D721Med (cell line): ENCODE measurements around the gene ZFPM1.

Experiments
- DNase-seq: peaks from one replicate; pipeline ENCODE4 v3.0.0; 2011; ENCODE audit warnings: low spot score; ENCODE audit not compliant: insufficient read length
- FAIRE-seq: peaks from 2 replicates; lab custom pipeline; 2011; peaks lifted over from hg19 to GRCh38; lab: Jason Lieb, UNC
- TF ChIP-seq, protein P1 (sequence below): IDR thresholded peaks from 2 replicates; pipeline ENCODE4 v1.5.1; 2012; ENCODE audit warnings: mild to moderate bottlenecking, control low read depth; ENCODE audit not compliant: insufficient read depth; ENCODE audit errors: missing control alignments

Gene ZFPM1

DNA sequence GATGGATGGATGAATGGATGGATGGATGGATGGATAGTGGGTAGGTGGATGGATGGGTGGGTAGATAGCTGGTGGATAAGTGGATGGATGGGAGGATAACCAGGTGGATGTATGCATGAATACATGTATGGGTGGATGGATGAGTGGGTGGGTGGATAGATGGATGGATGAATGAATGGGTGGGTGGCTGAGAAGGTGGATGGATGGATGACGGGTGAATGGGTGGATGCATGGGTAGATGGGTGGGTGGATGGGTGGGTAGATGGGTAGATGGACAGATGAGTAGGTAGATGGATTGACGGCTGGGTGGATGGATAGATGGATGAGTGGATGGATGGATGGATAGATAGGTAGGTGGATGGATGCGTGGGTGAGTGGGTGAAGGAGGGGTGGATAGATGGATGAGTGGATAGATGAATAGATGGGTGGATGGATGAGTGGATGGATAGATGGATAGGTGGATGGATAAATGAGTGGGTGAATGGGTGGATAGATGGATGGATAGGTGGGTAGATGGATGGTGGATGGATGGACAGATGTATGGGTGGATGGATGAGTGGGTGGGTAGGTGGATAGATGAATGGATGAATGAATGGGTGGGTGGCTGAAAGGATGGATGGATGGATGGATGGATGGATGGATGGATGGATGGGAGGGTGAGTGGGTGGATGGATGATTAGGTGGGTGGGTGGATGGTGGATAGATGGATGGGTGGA lies 67.0 kb downstream of the ZFPM1 start:
- DNase-seq (no peak), FAIRE-seq (no peak)

DNA sequence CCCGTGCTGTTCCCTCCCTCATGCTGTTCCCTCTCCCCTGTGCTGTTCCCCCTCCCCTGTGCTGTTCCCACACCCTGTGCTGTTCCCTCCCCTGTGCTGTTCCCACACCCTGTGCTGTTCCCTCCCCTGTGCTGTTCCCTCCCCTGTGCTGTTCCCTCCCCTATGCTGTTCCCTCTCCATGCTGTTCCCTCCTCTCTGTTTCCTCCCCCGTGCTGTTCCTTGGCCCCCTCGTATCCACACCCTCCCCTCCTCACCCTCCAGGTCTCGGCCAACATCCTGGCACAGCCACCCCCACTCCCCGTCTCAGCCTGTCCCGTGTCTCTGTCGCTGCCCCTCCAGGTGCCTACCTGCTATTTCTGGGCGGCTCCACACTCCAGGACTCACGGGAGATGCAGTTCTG lies 68.6 kb downstream of the ZFPM1 start:
- FAIRE-seq, result no peak
- TF ChIP-seq, protein P1, sequence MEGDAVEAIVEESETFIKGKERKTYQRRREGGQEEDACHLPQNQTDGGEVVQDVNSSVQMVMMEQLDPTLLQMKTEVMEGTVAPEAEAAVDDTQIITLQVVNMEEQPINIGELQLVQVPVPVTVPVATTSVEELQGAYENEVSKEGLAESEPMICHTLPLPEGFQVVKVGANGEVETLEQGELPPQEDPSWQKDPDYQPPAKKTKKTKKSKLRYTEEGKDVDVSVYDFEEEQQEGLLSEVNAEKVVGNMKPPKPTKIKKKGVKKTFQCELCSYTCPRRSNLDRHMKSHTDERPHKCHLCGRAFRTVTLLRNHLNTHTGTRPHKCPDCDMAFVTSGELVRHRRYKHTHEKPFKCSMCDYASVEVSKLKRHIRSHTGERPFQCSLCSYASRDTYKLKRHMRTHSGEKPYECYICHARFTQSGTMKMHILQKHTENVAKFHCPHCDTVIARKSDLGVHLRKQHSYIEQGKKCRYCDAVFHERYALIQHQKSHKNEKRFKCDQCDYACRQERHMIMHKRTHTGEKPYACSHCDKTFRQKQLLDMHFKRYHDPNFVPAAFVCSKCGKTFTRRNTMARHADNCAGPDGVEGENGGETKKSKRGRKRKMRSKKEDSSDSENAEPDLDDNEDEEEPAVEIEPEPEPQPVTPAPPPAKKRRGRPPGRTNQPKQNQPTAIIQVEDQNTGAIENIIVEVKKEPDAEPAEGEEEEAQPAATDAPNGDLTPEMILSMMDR, result no peak
- DNase-seq, result no peak

More for the DNA sequence above, 67.0 kb downstream of the ZFPM1 start:
- TF ChIP-seq, protein P1, result no peak

- FAIRE-seq (no peak), DNase-seq (no peak)
These were observed 69.3 kb downstream of the ZFPM1 start for GRCh38 chr16:88522276-88522949.

DNA sequence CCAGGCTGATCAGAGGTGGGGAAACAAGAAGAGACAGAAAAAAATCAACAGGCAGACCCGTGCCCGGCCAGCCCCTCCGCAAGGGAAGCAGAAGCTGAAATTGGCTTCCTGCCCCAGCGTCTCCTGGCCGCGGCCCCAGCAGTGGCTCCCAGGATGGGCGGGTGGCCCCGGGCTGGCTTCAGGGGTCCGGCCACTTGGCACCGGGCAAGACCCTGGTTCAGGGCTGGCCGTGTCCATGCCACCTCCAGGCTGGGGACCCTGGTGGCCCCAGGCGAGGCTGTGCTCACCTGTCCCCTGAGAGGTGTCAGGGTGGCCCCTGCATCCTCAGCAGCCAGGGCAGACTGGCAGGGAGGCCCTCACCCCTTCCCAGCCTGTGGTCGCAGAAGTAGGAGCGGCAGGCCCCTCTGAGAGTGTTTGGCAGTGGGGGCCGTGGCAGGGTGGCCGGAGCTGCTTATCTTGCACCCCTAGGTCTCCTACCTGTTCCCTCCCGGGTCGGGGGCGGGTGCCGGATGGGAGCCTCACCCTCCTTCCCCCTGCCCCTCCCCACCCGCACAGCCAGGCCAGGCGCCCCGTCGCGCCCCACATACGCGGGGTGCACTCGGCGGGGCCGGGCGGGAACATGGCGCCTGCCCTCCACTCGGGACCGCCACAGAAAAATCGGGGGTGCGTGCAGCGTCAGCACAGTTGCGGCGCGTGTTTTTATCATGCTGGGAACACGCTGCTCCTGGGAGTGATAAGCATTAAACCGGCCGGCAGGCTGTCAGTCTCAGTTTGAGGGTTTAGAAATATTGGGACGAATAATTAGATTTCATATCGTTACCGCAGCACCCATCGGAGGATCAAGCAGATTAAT lies 70.5 kb downstream of the ZFPM1 start:
- FAIRE-seq, result no peak
- TF ChIP-seq, protein P1, result no peak
- DNase-seq, result no peak

More at GRCh38 chr16:88522276-88522949, 69.3 kb downstream of the ZFPM1 start:
- TF ChIP-seq, protein P1, result no peak

DNA sequence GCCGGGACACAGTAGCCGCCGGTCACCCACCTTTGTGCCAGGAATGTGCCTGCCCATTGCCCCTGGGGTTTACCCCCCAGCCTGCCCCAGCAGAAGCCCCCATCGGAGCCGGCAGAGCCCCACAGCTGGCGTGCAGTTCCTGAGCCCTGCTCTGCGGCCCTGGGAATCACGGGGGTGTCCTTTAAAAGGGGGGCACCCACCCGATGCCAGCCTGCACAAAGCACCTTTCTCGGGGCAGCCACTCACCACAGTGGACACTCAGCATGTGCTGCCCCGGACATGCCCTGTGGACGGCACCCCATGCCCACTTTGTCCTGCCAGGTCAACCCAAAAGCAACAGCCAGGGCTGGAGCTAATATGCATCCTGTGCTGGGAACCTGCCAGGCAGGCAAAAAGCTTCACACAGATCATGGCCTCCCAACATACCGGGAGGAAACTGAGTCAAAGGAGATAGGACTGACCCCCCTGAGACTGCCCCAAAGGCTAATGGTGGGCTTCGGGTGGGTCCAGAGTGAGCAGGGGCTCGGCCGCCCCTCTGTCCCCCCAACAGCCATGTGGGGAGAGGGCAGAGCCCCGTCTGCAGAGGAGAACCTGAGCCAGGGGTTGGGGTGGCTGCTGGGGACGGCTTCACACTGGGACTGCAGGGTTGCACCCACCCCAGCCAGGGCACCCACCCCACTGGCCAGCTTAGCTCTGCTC lies 71.3 kb downstream of the ZFPM1 start:
- FAIRE-seq (no peak), DNase-seq (no peak)
- TF ChIP-seq, protein P1, result no peak

GRCh38 chr16:88524973-88525662 lies 72.0 kb downstream of the ZFPM1 start:
- TF ChIP-seq, protein P1, result no peak
- FAIRE-seq, result no peak
- DNase-seq, result no peak
